MCF 10A (cell line): ENCODE data around the gene PTPRQ. TPM values are rescaled to one million over a fixed set of nuclear protein-coding genes. Genes with fewer than 3 reads are reported as not detected.

ENCODE experiments used
- BruUV-seq: library from RNA; stranded (reverse); fragments of 400-500 nt; replicated peaks from 2 replicates; lab custom pipeline; 2021; lab: Mats Ljungman, UMichigan
- CTCF ChIA-PET: fragments of 300-600 bp; sonication (Branson Sonifier 250); formaldehyde crosslinking; extraction: SDS; loops from one replicate; lab custom pipeline; 2021; ENCODE audit warnings: antibody characterized with exemption, inconsistent platforms; lab: Yijun Ruan, JAX
- POLR2A ChIA-PET: fragments of 300-600, 350-650 bp; sonication (Branson Sonifier 250); formaldehyde crosslinking; extraction: SDS; loops from one replicate; lab custom pipeline; 2020; ENCODE audit warnings: antibody characterized with exemption, inconsistent platforms; lab: Yijun Ruan, JAX
- DNase-seq: peaks from one replicate; pipeline ENCODE4 v3.0.0-alpha.2; 2018; ENCODE audit not compliant: unreplicated experiment
- H3K27ac Mint-ChIP-seq: one replicate; pipeline ENCODE4 v1.8.0; 2022; ENCODE audit warnings: mild to moderate bottlenecking, low read depth, mixed read lengths; ENCODE audit not compliant: unreplicated experiment
- H3K27me3 Mint-ChIP-seq: one replicate; pipeline ENCODE4 v1.8.0; 2022; ENCODE audit warnings: mixed read lengths; ENCODE audit not compliant: insufficient read depth, unreplicated experiment
- H3K36me3 Mint-ChIP-seq: one replicate; pipeline ENCODE4 v1.8.0; 2022; ENCODE audit warnings: mild to moderate bottlenecking, moderate library complexity, mixed read lengths; ENCODE audit not compliant: insufficient read depth, unreplicated experiment
- H3K4me1 Mint-ChIP-seq: one replicate; pipeline ENCODE4 v1.8.0; 2022; ENCODE audit warnings: mixed read lengths; ENCODE audit not compliant: insufficient read depth, unreplicated experiment
- H3K4me3 Mint-ChIP-seq: one replicate; pipeline ENCODE4 v1.8.0; 2022; ENCODE audit warnings: mild to moderate bottlenecking, moderate library complexity, mixed read lengths; ENCODE audit not compliant: unreplicated experiment
- H3K9me3 Mint-ChIP-seq: one replicate; pipeline ENCODE4 v1.8.0; 2022; ENCODE audit warnings: mixed read lengths; ENCODE audit not compliant: unreplicated experiment
- intact Hi-C: fragments of 100-400 bp; cut with micrococcal nuclease; formaldehyde crosslinking; loops from 2 replicates; pipeline ENCODE4 v1.14.1; 2022
- total RNA-seq: library from RNA; stranded (reverse); gene quantifications from 2 replicates; pipeline ENCODE4 v1.2.3, GENCODE V29; 2022
- TF ChIP-seq, protein P1 (sequence below): fragments of 200-600 bp; IDR thresholded peaks from one replicate; pipeline ENCODE4 v1.8.0; 2022; ENCODE audit warnings: antibody characterized with exemption, mild to moderate bottlenecking; ENCODE audit not compliant: unreplicated experiment

The PTPRQ gene
- total RNA-seq, 1 experiment from 2014 or later = not detected

GRCh38 chr12:80676856-80677255, 232.8 kb downstream of the PTPRQ start:
- CTCF ChIA-PET = interaction anchor here (0.6 kb wide), 2 partner anchors 34 to 56 kb away, joined by 3 to 4 read pairs; no protein-coding TSS in a partner anchor
- POLR2A ChIA-PET = no interaction called here
- Mint-ChIP-seq H3K4me1 (no peaks in the 10 kb centered on the region), H3K4me3 (no peak overlapping the region), H3K36me3 (no peaks in the 10 kb centered on the region), H3K27ac (no peak overlapping the region), H3K27me3 (peaks cover 78% of the 10 kb centered on the region), H3K9me3 (no peaks in the 10 kb centered on the region)
- no TSS peak for BruUV-seq
- intact Hi-C loops = no loop called here
- TF ChIP-seq, protein P1, sequence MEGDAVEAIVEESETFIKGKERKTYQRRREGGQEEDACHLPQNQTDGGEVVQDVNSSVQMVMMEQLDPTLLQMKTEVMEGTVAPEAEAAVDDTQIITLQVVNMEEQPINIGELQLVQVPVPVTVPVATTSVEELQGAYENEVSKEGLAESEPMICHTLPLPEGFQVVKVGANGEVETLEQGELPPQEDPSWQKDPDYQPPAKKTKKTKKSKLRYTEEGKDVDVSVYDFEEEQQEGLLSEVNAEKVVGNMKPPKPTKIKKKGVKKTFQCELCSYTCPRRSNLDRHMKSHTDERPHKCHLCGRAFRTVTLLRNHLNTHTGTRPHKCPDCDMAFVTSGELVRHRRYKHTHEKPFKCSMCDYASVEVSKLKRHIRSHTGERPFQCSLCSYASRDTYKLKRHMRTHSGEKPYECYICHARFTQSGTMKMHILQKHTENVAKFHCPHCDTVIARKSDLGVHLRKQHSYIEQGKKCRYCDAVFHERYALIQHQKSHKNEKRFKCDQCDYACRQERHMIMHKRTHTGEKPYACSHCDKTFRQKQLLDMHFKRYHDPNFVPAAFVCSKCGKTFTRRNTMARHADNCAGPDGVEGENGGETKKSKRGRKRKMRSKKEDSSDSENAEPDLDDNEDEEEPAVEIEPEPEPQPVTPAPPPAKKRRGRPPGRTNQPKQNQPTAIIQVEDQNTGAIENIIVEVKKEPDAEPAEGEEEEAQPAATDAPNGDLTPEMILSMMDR = no peak
- no peak for DNase-seq

DNA sequence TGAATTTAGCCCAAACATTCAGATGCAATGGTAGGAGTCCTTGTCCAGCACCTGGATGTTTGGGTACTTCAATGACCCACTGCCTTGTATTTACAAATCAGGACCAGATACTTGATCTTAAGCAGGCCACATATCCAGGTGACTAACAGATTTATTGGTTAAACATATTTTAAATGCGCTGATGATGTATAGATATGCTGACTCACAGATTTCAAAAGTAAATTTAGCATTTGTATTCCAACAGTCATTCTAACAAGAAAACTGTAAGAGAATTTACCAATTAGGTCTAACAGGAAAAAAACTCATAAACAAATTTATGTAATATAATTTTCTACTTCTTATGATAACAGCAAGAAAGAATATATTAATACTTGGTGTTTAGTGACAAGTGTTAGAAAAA, 234.0 kb downstream of the PTPRQ start:
- ChIA-PET POLR2A (no interaction called here), CTCF (no interaction called here)
- peaks cover 78% of the 10 kb centered on the region for H3K27me3 Mint-ChIP-seq
- no peaks in the 10 kb centered on the region for H3K4me1 Mint-ChIP-seq
- intact Hi-C loops = no loop called here
- H3K4me3 Mint-ChIP-seq = no peak overlapping the region
- BruUV-seq = no TSS peak
- no peaks in the 10 kb centered on the region for H3K9me3 Mint-ChIP-seq
- no peak for DNase-seq
- no peak overlapping the region for H3K27ac Mint-ChIP-seq
- no peaks in the 10 kb centered on the region for H3K36me3 Mint-ChIP-seq
- TF ChIP-seq, protein P1 = no peak

- Mint-ChIP-seq H3K27me3 (peaks cover 86% of the 10 kb centered on the region), H3K4me3 (no peak overlapping the region), H3K4me1 (no peaks in the 10 kb centered on the region), H3K36me3 (no peaks in the 10 kb centered on the region), H3K27ac (no peak overlapping the region), H3K9me3 (no peaks in the 10 kb centered on the region)
- DNase-seq = no peak
- BruUV-seq = no TSS peak
- POLR2A ChIA-PET = interaction anchor here (0.6 kb wide), 1 partner anchor 12 kb away, joined by 3 read pairs; no protein-coding TSS in a partner anchor
- CTCF ChIA-PET = no interaction called here
- TF ChIP-seq, protein P1 = no peak
- intact Hi-C loops = no loop called here
Measured at GRCh38 chr12:80679346-80680131, 235.5 kb downstream of the PTPRQ start.

DNA sequence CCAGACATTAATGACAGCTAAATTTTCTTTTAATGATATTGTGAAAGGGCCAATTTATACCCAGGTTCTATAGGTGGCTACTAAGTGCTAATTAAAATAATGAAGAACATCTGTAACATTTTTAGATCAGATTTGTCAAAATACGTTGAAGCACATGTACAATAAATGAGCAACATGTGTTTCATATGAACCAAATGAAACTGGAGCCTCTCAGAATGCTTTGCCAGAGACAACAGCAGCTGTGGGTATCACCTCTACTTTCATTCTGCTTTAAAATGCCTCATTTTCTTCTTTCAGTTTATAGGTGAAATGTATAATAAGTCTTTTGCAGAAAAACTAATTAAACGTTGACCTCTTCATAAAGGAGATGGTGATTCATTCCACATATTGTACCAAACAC, 237.3 kb downstream of the PTPRQ start:
- ChIA-PET CTCF (interaction anchor here (0.5 kb wide), 2 partner anchors 326 to 479 kb away, joined by 3 to 6 read pairs; no protein-coding TSS in a partner anchor), POLR2A (no interaction called here)
- intact Hi-C loops = no loop called here
- DNase-seq = no peak
- Mint-ChIP-seq H3K27me3 (peaks cover 79% of the 10 kb centered on the region), H3K9me3 (no peaks in the 10 kb centered on the region), H3K4me1 (no peaks in the 10 kb centered on the region), H3K4me3 (no peak overlapping the region), H3K27ac (no peak overlapping the region), H3K36me3 (no peaks in the 10 kb centered on the region)
- TF ChIP-seq, protein P1 = no peak
- BruUV-seq = no TSS peak
